ENCODE data around the gene PPP1R13L.
A peak's percentile ranks its signal among the peaks of the same experiment; 100 is the strongest.

Gene PPP1R13L

DNA sequence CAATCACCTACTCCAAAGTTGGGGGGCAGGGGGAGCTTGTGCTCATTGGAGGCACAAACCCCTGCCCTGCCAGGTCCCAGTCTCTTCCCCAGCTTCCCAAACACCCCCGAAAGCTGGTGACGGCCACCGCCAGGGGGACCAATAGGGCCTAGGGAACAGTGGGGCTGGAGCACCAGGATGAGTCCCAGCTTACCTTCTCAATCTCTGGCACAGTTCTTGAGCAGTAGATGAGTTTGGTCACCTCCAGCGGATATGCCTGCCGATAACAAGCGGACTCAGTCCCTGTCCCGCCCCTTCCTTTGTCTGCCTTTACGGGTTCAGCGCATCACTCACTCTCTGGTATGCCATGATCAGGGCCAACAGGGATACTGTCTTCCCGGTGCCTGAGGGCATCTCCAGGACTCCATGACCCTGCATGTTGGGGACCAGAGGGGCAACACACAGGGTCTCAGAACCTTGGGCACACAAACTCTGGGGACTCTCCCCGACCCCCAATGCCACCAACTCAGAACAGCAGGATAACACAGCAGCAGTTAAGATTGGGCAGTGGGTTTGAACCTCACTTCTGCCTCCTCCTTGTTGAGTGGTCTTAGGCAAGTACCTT, 36.0 kb downstream of the PPP1R13L start:
- H3K4me3 Mint-ChIP-seq: no peak overlapping the region
- H3K36me3 Mint-ChIP-seq: peaks cover 10% of the 10 kb centered on the region
- H3K4me1 Mint-ChIP-seq: peaks cover 13% of the 10 kb centered on the region
- no peaks in the 10 kb centered on the region for H3K9me3 Mint-ChIP-seq
- no peak overlapping the region for H3K27ac Mint-ChIP-seq
- no peaks in the 10 kb centered on the region for H3K27me3 Mint-ChIP-seq
- ATAC-seq: no peak

GRCh38 chr19:45368127-45368526, 36.7 kb downstream of the PPP1R13L start:
- Mint-ChIP-seq H3K4me3 (no peak overlapping the region), H3K4me1 (peaks cover 13% of the 10 kb centered on the region), H3K36me3 (peaks cover 15% of the 10 kb centered on the region), H3K27me3 (no peaks in the 10 kb centered on the region), H3K27ac (no peak overlapping the region), H3K9me3 (no peaks in the 10 kb centered on the region)
- no peak for ATAC-seq

DNA sequence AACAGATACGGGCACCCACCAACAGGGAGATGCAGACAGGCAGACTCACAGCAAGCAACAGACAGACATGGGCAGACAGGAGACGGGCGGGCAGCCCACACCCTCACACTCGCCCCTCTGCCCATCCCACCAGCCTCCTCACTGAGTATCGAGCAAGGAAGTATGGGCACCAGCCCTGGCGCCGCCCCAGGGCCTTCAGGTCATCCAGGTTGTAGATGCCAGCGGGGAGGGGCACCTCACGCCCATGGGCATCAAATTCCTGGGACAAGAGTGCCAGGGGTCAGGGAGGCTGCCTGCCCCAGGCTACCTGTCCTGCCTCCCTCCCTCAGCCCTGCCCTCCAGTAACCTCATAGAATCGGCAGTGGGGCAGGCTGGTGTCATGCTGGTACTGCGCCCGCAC, 40.2 kb downstream of the PPP1R13L start:
- no peaks in the 10 kb centered on the region for H3K9me3 Mint-ChIP-seq
- H3K36me3 Mint-ChIP-seq: peaks cover 38% of the 10 kb centered on the region
- H3K4me1 Mint-ChIP-seq: peaks cover 13% of the 10 kb centered on the region
- no peaks in the 10 kb centered on the region for H3K27me3 Mint-ChIP-seq
- no peak for ATAC-seq
- H3K4me3 Mint-ChIP-seq: no peak overlapping the region
- no peak overlapping the region for H3K27ac Mint-ChIP-seq

GRCh38 chr19:45363861-45364459, 40.9 kb downstream of the PPP1R13L start:
- Mint-ChIP-seq H3K4me1 (peaks cover 10% of the 10 kb centered on the region), H3K36me3 (peaks cover 45% of the 10 kb centered on the region), H3K27ac (no peak overlapping the region), H3K27me3 (no peaks in the 10 kb centered on the region), H3K4me3 (no peak overlapping the region), H3K9me3 (no peaks in the 10 kb centered on the region)
- ATAC-seq: peak; percentile 49

GRCh38 chr19:45362291-45362690, 42.6 kb downstream of the PPP1R13L start:
- H3K27ac Mint-ChIP-seq: no peak overlapping the region
- H3K36me3 Mint-ChIP-seq: peaks cover 60% of the 10 kb centered on the region
- no peaks in the 10 kb centered on the region for H3K27me3 Mint-ChIP-seq
- H3K4me1 Mint-ChIP-seq: no peaks in the 10 kb centered on the region
- H3K9me3 Mint-ChIP-seq: no peaks in the 10 kb centered on the region
- no peak for ATAC-seq
- no peak overlapping the region for H3K4me3 Mint-ChIP-seq

DNA sequence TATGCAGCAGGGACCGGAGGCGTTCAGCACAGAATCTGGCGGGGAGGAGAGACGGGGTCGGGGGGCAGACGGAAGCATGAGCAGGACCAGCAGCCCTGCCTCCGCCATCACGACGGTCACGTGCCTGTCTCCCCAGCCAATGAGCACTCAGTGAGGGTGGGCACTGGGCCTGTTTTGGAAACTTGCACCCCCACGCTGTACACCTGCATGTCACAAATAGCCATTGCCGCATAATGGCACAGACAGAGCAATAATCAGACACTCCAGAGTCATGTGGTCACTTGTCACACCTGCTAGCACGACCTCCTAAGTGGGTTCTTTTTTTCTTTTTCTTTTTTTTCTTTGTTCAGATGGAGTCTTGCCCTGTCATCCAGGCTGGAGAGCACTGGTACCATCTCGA, 43.3 kb downstream of the PPP1R13L start:
- Mint-ChIP-seq H3K4me3 (no peak overlapping the region), H3K36me3 (peaks cover 67% of the 10 kb centered on the region), H3K9me3 (no peaks in the 10 kb centered on the region), H3K27ac (no peak overlapping the region), H3K4me1 (no peaks in the 10 kb centered on the region), H3K27me3 (no peaks in the 10 kb centered on the region)
- ATAC-seq: no peak

DNA sequence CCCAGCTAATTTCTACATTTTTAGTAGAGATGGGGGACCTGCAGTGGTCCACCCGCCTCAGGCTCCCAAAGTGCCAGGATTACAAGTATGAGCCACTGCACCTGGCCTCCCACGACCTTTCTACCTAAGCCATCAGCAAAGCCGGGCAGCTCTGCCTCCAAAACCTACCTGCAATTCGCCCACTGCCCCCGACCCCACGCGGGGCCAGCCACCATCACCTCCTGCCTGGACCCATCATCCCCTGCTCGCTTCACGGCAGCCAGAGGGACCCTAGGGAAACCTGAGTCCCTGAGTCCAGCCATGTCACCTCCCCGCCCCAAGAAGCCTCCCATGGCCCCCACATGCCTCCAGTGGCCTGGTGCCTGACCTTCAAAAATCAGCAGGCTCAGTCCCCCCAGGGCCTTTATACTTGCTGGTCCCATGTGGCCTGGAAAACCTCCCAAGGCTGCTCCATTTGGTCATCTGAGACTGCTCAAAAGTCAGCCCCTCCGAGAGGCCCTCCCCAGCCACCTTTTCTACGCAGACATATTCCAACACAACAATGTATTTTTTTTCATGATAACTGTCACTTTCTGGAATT, 46.6 kb downstream of the PPP1R13L start:
- H3K27ac Mint-ChIP-seq: no peak overlapping the region
- no peaks in the 10 kb centered on the region for H3K4me1 Mint-ChIP-seq
- H3K4me3 Mint-ChIP-seq: no peak overlapping the region
- H3K36me3 Mint-ChIP-seq: peaks cover 78% of the 10 kb centered on the region
- ATAC-seq: no peak
- no peaks in the 10 kb centered on the region for H3K9me3 Mint-ChIP-seq
- H3K27me3 Mint-ChIP-seq: no peaks in the 10 kb centered on the region

DNA sequence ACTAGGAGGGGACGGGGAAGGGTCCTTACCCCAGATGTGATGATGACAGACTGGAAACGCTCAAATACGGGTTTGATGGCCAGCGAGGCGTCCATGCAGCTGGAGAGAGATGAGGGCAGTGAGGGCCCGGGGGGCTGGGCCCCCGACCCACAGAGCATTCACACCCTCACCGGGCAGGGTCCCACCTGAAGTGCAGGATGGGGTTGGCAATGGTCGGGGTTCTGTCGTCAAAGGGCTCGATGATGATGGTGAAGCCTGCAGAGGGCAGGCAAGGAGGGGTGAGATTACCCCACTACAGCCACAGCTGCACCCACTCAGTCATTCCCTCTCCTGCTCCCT, 47.5 kb downstream of the PPP1R13L start:
- H3K4me1 Mint-ChIP-seq: no peaks in the 10 kb centered on the region
- no peaks in the 10 kb centered on the region for H3K9me3 Mint-ChIP-seq
- H3K4me3 Mint-ChIP-seq: no peak overlapping the region
- no peaks in the 10 kb centered on the region for H3K27me3 Mint-ChIP-seq
- ATAC-seq: no peak
- H3K36me3 Mint-ChIP-seq: peaks cover 80% of the 10 kb centered on the region
- no peak overlapping the region for H3K27ac Mint-ChIP-seq

DNA sequence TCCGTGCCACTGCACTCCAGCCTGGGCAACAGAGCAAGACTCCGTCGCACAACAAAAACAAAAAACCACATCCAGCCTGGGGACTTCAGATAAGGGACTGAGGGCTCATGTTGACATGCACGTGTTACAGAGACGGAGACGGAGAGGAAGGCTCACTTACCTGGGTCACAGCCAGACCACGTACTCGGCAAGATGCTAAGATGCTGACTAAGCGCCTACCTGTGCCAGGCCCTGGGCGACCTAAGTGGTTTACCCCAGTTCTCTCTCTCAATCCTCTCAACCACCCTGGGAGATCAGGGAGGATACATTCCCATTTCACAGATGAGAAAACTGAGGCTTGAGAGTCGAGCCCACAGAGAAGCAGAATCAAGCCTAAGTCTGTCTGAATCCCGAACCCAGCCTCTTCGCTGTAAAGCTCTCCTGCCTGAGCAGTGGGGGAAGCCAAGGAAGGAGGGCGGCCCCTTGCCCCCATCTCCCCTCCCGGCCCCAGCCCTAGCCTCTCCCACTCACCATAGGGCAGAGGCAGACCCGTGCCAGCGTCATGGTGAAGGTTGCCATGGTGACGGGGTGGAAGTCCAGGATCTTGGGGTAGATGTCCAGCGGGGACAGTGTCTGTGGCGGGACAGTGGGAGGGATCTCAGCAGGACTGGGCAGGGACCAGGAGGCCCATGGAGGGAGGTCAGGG, 48.0 kb downstream of the PPP1R13L start:
- Mint-ChIP-seq H3K27ac (no peak overlapping the region), H3K9me3 (no peaks in the 10 kb centered on the region), H3K36me3 (peaks cover 77% of the 10 kb centered on the region), H3K4me3 (no peak overlapping the region), H3K4me1 (no peaks in the 10 kb centered on the region), H3K27me3 (no peaks in the 10 kb centered on the region)
- no peak for ATAC-seq

- H3K27me3 Mint-ChIP-seq: no peaks in the 10 kb centered on the region
- H3K4me3 Mint-ChIP-seq: no peak overlapping the region
- H3K27ac Mint-ChIP-seq: no peak overlapping the region
- no peaks in the 10 kb centered on the region for H3K4me1 Mint-ChIP-seq
- peaks cover 69% of the 10 kb centered on the region for H3K36me3 Mint-ChIP-seq
- no peak for ATAC-seq
- H3K9me3 Mint-ChIP-seq: no peaks in the 10 kb centered on the region
These were observed 49.0 kb downstream of the PPP1R13L start for GRCh38 chr19:45355910-45356309.

- H3K27me3 Mint-ChIP-seq: no peaks in the 10 kb centered on the region
- H3K36me3 Mint-ChIP-seq: peaks cover 73% of the 10 kb centered on the region
- no peaks in the 10 kb centered on the region for H3K9me3 Mint-ChIP-seq
- ATAC-seq: no peak
- no peaks in the 10 kb centered on the region for H3K4me1 Mint-ChIP-seq
- H3K27ac Mint-ChIP-seq: no peak overlapping the region
- no peak overlapping the region for H3K4me3 Mint-ChIP-seq
These were observed 49.5 kb downstream of the PPP1R13L start for GRCh38 chr19:45355402-45355801.

DNA sequence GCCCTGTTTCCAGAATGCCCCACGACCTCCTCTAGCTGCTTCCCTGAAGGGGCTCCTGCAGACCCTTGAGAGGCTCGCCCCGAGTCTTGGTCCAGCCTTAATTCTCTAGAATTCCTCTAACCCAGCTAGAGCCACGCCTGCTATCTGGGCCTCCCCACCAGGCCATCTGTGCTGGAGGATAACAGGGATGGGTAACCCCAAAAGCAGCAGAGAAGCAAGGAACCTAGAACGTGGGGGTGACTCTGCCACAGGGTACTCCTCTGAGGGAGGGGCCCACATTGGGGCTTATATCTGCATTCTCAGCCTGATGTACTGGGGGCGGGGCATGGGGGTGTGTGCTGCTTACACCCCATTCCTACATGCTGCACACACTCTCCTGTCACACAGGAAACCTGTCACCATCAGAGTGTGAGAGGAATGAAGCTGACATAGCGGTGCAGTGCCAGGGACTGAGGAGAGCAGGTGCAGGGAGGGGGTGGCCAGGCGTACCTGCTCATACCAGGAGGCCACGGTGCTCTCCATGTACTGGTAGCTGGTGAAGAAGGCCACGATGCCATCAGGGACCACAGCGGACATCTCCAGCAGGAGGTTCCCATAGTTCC, 50.5 kb downstream of the PPP1R13L start:
- no peak for ATAC-seq
- Mint-ChIP-seq H3K4me3 (no peak overlapping the region), H3K9me3 (no peaks in the 10 kb centered on the region), H3K36me3 (peaks cover 73% of the 10 kb centered on the region), H3K27ac (no peak overlapping the region), H3K4me1 (no peaks in the 10 kb centered on the region), H3K27me3 (no peaks in the 10 kb centered on the region)

DNA sequence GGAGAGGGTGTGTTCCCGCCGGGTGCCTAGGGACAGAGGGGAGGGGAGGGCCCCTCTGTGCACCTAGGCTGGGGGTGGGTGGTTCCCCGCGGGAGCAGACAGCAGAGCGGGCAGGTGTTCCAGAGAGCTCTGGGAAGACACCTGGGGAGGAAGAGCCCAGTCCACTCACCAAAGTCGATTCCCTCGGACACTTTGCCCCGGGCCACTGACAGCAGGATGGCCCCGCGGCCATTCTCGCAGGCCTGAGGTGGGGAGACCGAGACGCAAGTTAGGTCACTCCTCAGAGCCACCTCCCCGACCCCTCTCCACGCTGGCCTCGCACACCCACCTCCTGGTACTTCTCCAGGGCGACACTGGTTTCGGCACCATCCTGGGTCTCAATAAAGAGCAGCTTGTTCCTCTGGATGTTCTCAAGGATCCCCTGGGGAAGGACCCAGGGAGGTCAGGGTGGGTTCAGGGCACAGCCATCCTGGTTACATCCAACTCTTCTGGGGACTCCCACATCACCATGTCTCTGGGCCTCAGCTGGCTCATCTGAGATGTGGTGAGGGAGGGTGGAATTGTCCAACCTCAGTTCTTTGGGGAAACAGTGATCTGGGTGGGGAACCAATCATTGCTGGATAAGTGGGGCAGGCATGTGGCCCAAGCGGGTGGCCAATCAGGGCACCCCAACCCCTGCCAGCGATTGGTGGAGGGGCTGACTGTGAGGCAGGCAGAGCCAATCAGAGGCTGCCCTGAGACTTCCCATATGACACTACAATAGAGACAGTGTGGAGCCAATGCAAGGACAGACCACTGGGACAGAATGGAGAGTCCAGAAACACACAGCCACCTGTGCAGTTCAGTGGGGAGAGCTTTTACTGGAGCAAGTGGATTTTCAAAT, 51.7 kb downstream of the PPP1R13L start:
- no peaks in the 10 kb centered on the region for H3K27me3 Mint-ChIP-seq
- ATAC-seq: no peak
- H3K4me1 Mint-ChIP-seq: no peaks in the 10 kb centered on the region
- no peak overlapping the region for H3K4me3 Mint-ChIP-seq
- no peak overlapping the region for H3K27ac Mint-ChIP-seq
- no peaks in the 10 kb centered on the region for H3K9me3 Mint-ChIP-seq
- peaks cover 63% of the 10 kb centered on the region for H3K36me3 Mint-ChIP-seq

GRCh38 chr19:45352471-45352870, 52.4 kb downstream of the PPP1R13L start:
- Mint-ChIP-seq H3K9me3 (no peaks in the 10 kb centered on the region), H3K36me3 (peaks cover 56% of the 10 kb centered on the region), H3K27me3 (no peaks in the 10 kb centered on the region), H3K4me3 (no peak overlapping the region), H3K4me1 (no peaks in the 10 kb centered on the region), H3K27ac (no peak overlapping the region)
- no peak for ATAC-seq

GRCh38 chr19:45352062-45352461, 52.8 kb downstream of the PPP1R13L start:
- peaks cover 3% of the 10 kb centered on the region for H3K27me3 Mint-ChIP-seq
- no peak overlapping the region for H3K27ac Mint-ChIP-seq
- no peaks in the 10 kb centered on the region for H3K9me3 Mint-ChIP-seq
- peaks cover 52% of the 10 kb centered on the region for H3K36me3 Mint-ChIP-seq
- no peak for ATAC-seq
- no peaks in the 10 kb centered on the region for H3K4me1 Mint-ChIP-seq
- H3K4me3 Mint-ChIP-seq: no peak overlapping the region
